ENCODE results near the gene GLRA3. TPM values are rescaled to one million over a fixed set of nuclear protein-coding genes. Genes with fewer than 3 reads are reported as not detected.

GLRA3 gene
- polyA plus RNA-seq, 1 donor from 2014 or later, result 0.76 TPM

DNA sequence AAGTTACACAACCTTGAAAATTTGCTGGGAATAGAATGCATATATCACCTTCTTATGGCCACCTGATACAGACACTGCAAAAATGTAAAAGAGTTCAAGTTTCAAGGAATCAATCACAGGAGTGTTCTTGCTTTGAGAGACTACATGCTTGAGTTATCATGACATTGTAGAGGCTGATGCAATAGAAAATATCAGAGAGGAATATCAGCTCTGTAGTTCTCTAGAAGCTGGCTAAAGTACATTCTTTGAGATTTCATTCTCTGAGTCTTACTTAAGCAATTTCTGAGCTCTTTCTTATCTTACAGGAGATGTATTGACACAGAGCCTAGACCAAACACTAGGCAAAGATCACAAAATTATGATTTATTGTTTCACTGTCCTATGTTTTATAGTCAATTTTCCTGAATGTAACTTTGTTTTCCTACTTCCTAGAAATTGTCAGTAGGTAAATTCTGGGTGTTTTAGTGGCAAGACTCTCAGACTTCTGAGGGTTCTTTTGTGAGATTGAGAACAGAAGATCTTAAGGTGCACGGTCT, 154.7 kb downstream of the GLRA3 start:
- H3K79me2 ChIP-seq (replicated peaks; ENCODE audit: insufficient read depth, low read length), result no peaks in the 10 kb centered on the region
- no peaks in the 10 kb centered on the region for H3K36me3 ChIP-seq (ENCODE audit: insufficient read depth, low read length)
- no peaks in the 10 kb centered on the region for H3K27me3 ChIP-seq (ENCODE audit: insufficient read depth, low read depth, low read length)
- no peak overlapping the region for H3K4me3 ChIP-seq (ENCODE audit: low read length)
- no peaks in the 10 kb centered on the region for H4K20me1 ChIP-seq (ENCODE audit: insufficient read depth)
- no peak overlapping the region for H3K4me2 ChIP-seq (ENCODE audit: low read length)
- TF ChIP-seq TAF1 (IDR thresholded peaks at IDR 0.05; ENCODE audit: low read depth) (no peak), POLR2AphosphoS5 (IDR thresholded peaks at IDR 0.05) (no peak), SMC3 (conservative IDR thresholded peaks at IDR 0.05; ENCODE audit: poor library complexity) (no peak), EZH2 (IDR thresholded peaks at IDR 0.05; ENCODE audit: borderline replicate concordance, insufficient read depth, low read length, poor library complexity, severe bottlenecking) (no peak), MXI1 (conservative IDR thresholded peaks at IDR 0.05; ENCODE audit: poor library complexity, severe bottlenecking) (no peak), RAD21 (conservative IDR thresholded peaks at IDR 0.05) (no peak), EP300 (conservative IDR thresholded peaks at IDR 0.05; ENCODE audit: poor library complexity, severe bottlenecking) (no peak)
- TF ChIP-seq, protein P1, sequence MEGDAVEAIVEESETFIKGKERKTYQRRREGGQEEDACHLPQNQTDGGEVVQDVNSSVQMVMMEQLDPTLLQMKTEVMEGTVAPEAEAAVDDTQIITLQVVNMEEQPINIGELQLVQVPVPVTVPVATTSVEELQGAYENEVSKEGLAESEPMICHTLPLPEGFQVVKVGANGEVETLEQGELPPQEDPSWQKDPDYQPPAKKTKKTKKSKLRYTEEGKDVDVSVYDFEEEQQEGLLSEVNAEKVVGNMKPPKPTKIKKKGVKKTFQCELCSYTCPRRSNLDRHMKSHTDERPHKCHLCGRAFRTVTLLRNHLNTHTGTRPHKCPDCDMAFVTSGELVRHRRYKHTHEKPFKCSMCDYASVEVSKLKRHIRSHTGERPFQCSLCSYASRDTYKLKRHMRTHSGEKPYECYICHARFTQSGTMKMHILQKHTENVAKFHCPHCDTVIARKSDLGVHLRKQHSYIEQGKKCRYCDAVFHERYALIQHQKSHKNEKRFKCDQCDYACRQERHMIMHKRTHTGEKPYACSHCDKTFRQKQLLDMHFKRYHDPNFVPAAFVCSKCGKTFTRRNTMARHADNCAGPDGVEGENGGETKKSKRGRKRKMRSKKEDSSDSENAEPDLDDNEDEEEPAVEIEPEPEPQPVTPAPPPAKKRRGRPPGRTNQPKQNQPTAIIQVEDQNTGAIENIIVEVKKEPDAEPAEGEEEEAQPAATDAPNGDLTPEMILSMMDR (IDR thresholded peaks at IDR 0.05; ENCODE audit: poor library complexity, severe bottlenecking), result no peak
- TF ChIP-seq, protein P2, sequence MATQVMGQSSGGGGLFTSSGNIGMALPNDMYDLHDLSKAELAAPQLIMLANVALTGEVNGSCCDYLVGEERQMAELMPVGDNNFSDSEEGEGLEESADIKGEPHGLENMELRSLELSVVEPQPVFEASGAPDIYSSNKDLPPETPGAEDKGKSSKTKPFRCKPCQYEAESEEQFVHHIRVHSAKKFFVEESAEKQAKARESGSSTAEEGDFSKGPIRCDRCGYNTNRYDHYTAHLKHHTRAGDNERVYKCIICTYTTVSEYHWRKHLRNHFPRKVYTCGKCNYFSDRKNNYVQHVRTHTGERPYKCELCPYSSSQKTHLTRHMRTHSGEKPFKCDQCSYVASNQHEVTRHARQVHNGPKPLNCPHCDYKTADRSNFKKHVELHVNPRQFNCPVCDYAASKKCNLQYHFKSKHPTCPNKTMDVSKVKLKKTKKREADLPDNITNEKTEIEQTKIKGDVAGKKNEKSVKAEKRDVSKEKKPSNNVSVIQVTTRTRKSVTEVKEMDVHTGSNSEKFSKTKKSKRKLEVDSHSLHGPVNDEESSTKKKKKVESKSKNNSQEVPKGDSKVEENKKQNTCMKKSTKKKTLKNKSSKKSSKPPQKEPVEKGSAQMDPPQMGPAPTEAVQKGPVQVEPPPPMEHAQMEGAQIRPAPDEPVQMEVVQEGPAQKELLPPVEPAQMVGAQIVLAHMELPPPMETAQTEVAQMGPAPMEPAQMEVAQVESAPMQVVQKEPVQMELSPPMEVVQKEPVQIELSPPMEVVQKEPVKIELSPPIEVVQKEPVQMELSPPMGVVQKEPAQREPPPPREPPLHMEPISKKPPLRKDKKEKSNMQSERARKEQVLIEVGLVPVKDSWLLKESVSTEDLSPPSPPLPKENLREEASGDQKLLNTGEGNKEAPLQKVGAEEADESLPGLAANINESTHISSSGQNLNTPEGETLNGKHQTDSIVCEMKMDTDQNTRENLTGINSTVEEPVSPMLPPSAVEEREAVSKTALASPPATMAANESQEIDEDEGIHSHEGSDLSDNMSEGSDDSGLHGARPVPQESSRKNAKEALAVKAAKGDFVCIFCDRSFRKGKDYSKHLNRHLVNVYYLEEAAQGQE (IDR thresholded peaks at IDR 0.05; ENCODE audit: borderline replicate concordance), result no peak
- no peaks in the 10 kb centered on the region for H3F3A ChIP-seq (ENCODE audit: insufficient read depth, low read length, poor library complexity, severe bottlenecking)
- no peak overlapping the region for H3K9ac ChIP-seq (ENCODE audit: low read length)
- no peaks in the 10 kb centered on the region for H3K9me2 ChIP-seq (ENCODE audit: insufficient read depth, low read length)
- H3K27ac ChIP-seq (ENCODE audit: low read length), result no peak overlapping the region
- no peak overlapping the region for H2AFZ ChIP-seq (ENCODE audit: low read depth, low read length)
- H3K9me3 ChIP-seq (ENCODE audit: low read length), result no peaks in the 10 kb centered on the region

DNA sequence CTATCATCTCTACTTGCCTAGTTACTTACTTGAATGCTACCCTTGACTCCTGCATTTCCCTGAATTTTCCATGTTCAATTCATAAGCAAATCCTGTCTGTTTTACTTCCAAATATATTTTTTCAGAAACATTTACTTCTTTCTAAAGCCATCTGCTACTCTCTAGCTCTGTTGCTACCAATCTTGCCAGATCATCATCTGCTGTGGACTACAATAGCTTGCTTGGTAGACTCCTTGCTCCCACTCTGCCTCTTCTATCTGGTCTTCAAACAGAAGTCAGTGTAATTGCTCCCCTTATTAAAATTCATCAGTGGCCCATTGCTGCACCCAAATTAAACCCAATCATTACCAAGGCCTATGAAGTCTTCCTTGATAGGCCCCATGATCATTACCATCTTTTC, 155.2 kb downstream of the GLRA3 start:
- Histone ChIP-seq H3F3A (ENCODE audit: insufficient read depth, low read length, poor library complexity, severe bottlenecking) (no peaks in the 10 kb centered on the region), H3K36me3 (ENCODE audit: insufficient read depth, low read length) (no peaks in the 10 kb centered on the region), H3K79me2 (replicated peaks; ENCODE audit: insufficient read depth, low read length) (no peaks in the 10 kb centered on the region), H2AFZ (ENCODE audit: low read depth, low read length) (no peak overlapping the region), H3K27ac (ENCODE audit: low read length) (no peak overlapping the region), H3K9ac (ENCODE audit: low read length) (no peak overlapping the region), H3K4me3 (ENCODE audit: low read length) (no peak overlapping the region), H3K4me2 (ENCODE audit: low read length) (no peak overlapping the region), H4K20me1 (ENCODE audit: insufficient read depth) (no peaks in the 10 kb centered on the region), H3K9me3 (ENCODE audit: low read length) (no peaks in the 10 kb centered on the region), H3K9me2 (ENCODE audit: insufficient read depth, low read length) (no peaks in the 10 kb centered on the region), H3K27me3 (ENCODE audit: insufficient read depth, low read depth, low read length) (no peaks in the 10 kb centered on the region)
- TF ChIP-seq, protein P1 (IDR thresholded peaks at IDR 0.05; ENCODE audit: poor library complexity, severe bottlenecking), result no peak
- TF ChIP-seq POLR2AphosphoS5 (IDR thresholded peaks at IDR 0.05), result no peak
- TF ChIP-seq MXI1 (conservative IDR thresholded peaks at IDR 0.05; ENCODE audit: poor library complexity, severe bottlenecking), result no peak
- TF ChIP-seq, protein P2 (IDR thresholded peaks at IDR 0.05; ENCODE audit: borderline replicate concordance), result no peak
- no peak for TF ChIP-seq RAD21 (conservative IDR thresholded peaks at IDR 0.05)
- TF ChIP-seq SMC3 (conservative IDR thresholded peaks at IDR 0.05; ENCODE audit: poor library complexity), result no peak
- TF ChIP-seq EZH2 (IDR thresholded peaks at IDR 0.05; ENCODE audit: borderline replicate concordance, insufficient read depth, low read length, poor library complexity, severe bottlenecking), result no peak
